Measurements from ENCODE around the gene MRAP2.

GRCh38 chr6:84037425-84038089, 4.0 kb downstream of the MRAP2 start:
- no peak for TF ChIP-seq EZH2phosphoT487 (IDR thresholded peaks at IDR 0.05; ENCODE audit: insufficient read depth, low read depth)
- no peak for TF ChIP-seq EZH2 (IDR thresholded peaks at IDR 0.05; ENCODE audit: insufficient read depth, poor library complexity, severe bottlenecking)
